AG10803 (cell line): Measurements from ENCODE around the gene PBX3.
A peak's percentile ranks its signal among the peaks of the same experiment; 100 is the strongest.

ENCODE experiments used
- DNase-seq: peaks from one replicate; pipeline ENCODE4 v3.0.0; 2010; ENCODE audit warnings: low read depth
- H3K4me3 ChIP-seq: 2 replicates; pipeline ENCODE4 v1.5.1; 2011; ENCODE audit warnings: mild to moderate bottlenecking, low read length, control low read depth
- CTCF ChIP-seq: conservative IDR thresholded peaks from 2 replicates; pipeline ENCODE4 v1.5.1; 2011; ENCODE audit warnings: mild to moderate bottlenecking, low read length, control low read depth, inconsistent platforms

Gene PBX3

GRCh38 chr9:125999504-125999881, 252.3 kb downstream of the PBX3 start:
- no peak for DNase-seq
- no peak for TF ChIP-seq CTCF
- no peak overlapping the region for H3K4me3 ChIP-seq

GRCh38 chr9:126000256-126000655, 253.1 kb downstream of the PBX3 start:
- no peak for TF ChIP-seq CTCF
- DNase-seq: no peak
- no peak overlapping the region for H3K4me3 ChIP-seq

- no peak for DNase-seq
- TF ChIP-seq CTCF: no peak
These were observed 253.8 kb downstream of the PBX3 start for GRCh38 chr9:126000731-126001580.

GRCh38 chr9:126001581-126002225, 254.5 kb downstream of the PBX3 start:
- TF ChIP-seq CTCF: no peak
- no peak overlapping the region for H3K4me3 ChIP-seq
- DNase-seq: no peak

More at GRCh38 chr9:126000731-126001580, 253.8 kb downstream of the PBX3 start:
- H3K4me3 ChIP-seq: no peak overlapping the region

GRCh38 chr9:126002476-126003350, 255.5 kb downstream of the PBX3 start:
- no peak for DNase-seq
- TF ChIP-seq CTCF: no peak
- H3K4me3 ChIP-seq: no peak overlapping the region

GRCh38 chr9:126009047-126009446, 261.9 kb downstream of the PBX3 start:
- peak; percentile 29 for TF ChIP-seq CTCF
- no peak overlapping the region for H3K4me3 ChIP-seq
- DNase-seq: no peak
